OCI-LY7 (cell line): Measurements from ENCODE around the gene SLC12A8. TPM values are rescaled to one million over a fixed set of nuclear protein-coding genes. Genes with fewer than 3 reads are reported as not detected.

Experiments used
- BruUV-seq: library from RNA; stranded (reverse); fragments of 400-500 nt; replicated peaks from 2 replicates; lab custom pipeline; 2021; lab: Mats Ljungman, UMichigan
- CTCF ChIA-PET: fragments of 300-600 bp; sonication (Branson Sonifier 250); formaldehyde crosslinking; loops from one replicate; lab custom pipeline; 2022; ENCODE audit warnings: antibody characterized with exemption; ENCODE audit not compliant: unreplicated experiment; lab: Charles Lee
- POLR2A ChIA-PET: fragments of 300-600 bp; sonication (Branson Sonifier 250); formaldehyde crosslinking; loops from one replicate; lab custom pipeline; 2022; ENCODE audit warnings: antibody characterized with exemption; lab: Charles Lee
- DNase-seq: peaks from one replicate; pipeline ENCODE4 v3.0.0-alpha.2; 2015; ENCODE audit warnings: low spot score
- H2AFZ ChIP-seq: fragments of 200-600 bp; sonication (generic), shearing (Covaris generic); 2 replicates; pipeline ENCODE4 v1.6.1; 2014; ENCODE audit warnings: mild to moderate bottlenecking, antibody characterized with exemption, low read length, moderate library complexity
- H3K27ac ChIP-seq: fragments of 200-600 bp; sonication (generic); 2 replicates; pipeline ENCODE4 v1.5.1; 2014; ENCODE audit warnings: mixed run types, low read depth, mild to moderate bottlenecking, moderate library complexity, low read length, inconsistent platforms; ENCODE audit not compliant: poor library complexity, severe bottlenecking
- H3K36me3 ChIP-seq: fragments of 200-600 bp; sonication (generic); 2 replicates; pipeline ENCODE4 v1.6.1; 2014; ENCODE audit warnings: mild to moderate bottlenecking, antibody characterized with exemption, low read length, moderate library complexity, mixed read lengths; ENCODE audit not compliant: insufficient read depth
- H3K4me1 ChIP-seq: fragments of 200-600 bp; sonication (generic); 2 replicates; pipeline ENCODE4 v1.5.1; 2014; ENCODE audit warnings: mild to moderate bottlenecking, low read length; ENCODE audit not compliant: insufficient read depth, poor library complexity, severe bottlenecking
- H3K4me2 ChIP-seq: fragments of 200-600 bp; sonication (generic); 2 replicates; pipeline ENCODE4 v1.6.1; 2014; ENCODE audit warnings: mild to moderate bottlenecking, low read length
- H3K4me3 ChIP-seq: fragments of 200-600 bp; sonication (generic); 2 replicates; pipeline ENCODE4 v1.5.1; 2014; ENCODE audit warnings: mild to moderate bottlenecking, low read depth, low read length; ENCODE audit not compliant: poor library complexity, severe bottlenecking
- H3K79me2 ChIP-seq: fragments of 200-600 bp; sonication (generic); 2 replicates; pipeline ENCODE4 v1.6.1; 2016; ENCODE audit warnings: low read depth, mild to moderate bottlenecking, low read length, moderate library complexity, mixed read lengths; ENCODE audit not compliant: insufficient read depth
- H3K9me2 ChIP-seq: fragments of 200-600 bp; sonication (generic); 2 replicates; pipeline ENCODE4 v1.6.1; 2016; ENCODE audit warnings: mild to moderate bottlenecking, low read length, mixed read lengths; ENCODE audit not compliant: insufficient read depth
- H3K9me3 ChIP-seq: fragments of 200-600 bp; sonication (generic); 2 replicates; pipeline ENCODE4 v1.6.1; 2014; ENCODE audit warnings: mild to moderate bottlenecking, mixed run types, low read length, mixed read lengths
- H4K20me1 ChIP-seq: fragments of 200-600 bp; sonication (generic); 2 replicates; pipeline ENCODE4 v1.6.1; 2014; ENCODE audit warnings: mild to moderate bottlenecking, antibody characterized with exemption, low read length, moderate library complexity, mixed read lengths; ENCODE audit not compliant: insufficient read depth
- CTCF ChIP-seq: fragments of 200-600 bp; sonication (generic); conservative IDR thresholded peaks from 2 replicates; pipeline ENCODE4 v1.5.1; 2014; ENCODE audit warnings: mild to moderate bottlenecking, antibody characterized with exemption, low read length, moderate library complexity, mixed read lengths
- EZH2phosphoT487 ChIP-seq: fragments of 200-600 bp; sonication (generic); IDR thresholded peaks from 2 replicates; pipeline ENCODE4 v1.6.1; 2018; ENCODE audit warnings: low read depth, borderline replicate concordance, mild to moderate bottlenecking, mixed run types, antibody characterized with exemption, low read length, moderate library complexity, mixed read lengths
- intact Hi-C: fragments of 100-400 bp; cut with micrococcal nuclease; formaldehyde crosslinking; loops from one replicate; pipeline ENCODE4 v1.10.0; 2022; ENCODE audit not compliant: unreplicated experiment
- total RNA-seq, 2 experiments: library from RNA; depleted of rRNA in 1 of 2; stranded (reverse); fragments of >200 nt in 1 of 2; shearing (Covaris generic) in 1 of 2; gene quantifications; 2 replicates each; pipeline ENCODE4 v1.2.3, GENCODE V29; 2014 to 2022

The SLC12A8 gene
- total RNA-seq, 2 experiments from 2014 or later, result 0.84 to 1.0 TPM

GRCh38 chr3:125191730-125192129, 20.8 kb downstream of the SLC12A8 start:
- BruUV-seq, result no TSS peak
- H3K9me3 ChIP-seq, result no peaks in the 10 kb centered on the region
- POLR2A ChIA-PET, result interaction anchor here (0.6 kb wide), 2 partner anchors 11 to 93 kb away, joined by 3 read pairs; no protein-coding TSS in a partner anchor
- no peak for DNase-seq
- H3K27ac ChIP-seq, result no peak overlapping the region
- no peaks in the 10 kb centered on the region for H3K36me3 ChIP-seq
- H3K79me2 ChIP-seq, result no peaks in the 10 kb centered on the region
- H3K4me3 ChIP-seq, result no peak overlapping the region
- H3K4me2 ChIP-seq, result peak overlapping the region; percentile 21; the same call in 1 of the 2 replicates
- no peaks in the 10 kb centered on the region for H3K9me2 ChIP-seq
- TF ChIP-seq CTCF (no peak), EZH2phosphoT487 (no peak)
- H3K4me1 ChIP-seq, result peaks cover 7% of the 10 kb centered on the region
- CTCF ChIA-PET, result no interaction called here
- no peaks in the 10 kb centered on the region for H4K20me1 ChIP-seq
- intact Hi-C loops, result no loop called here
- H2AFZ ChIP-seq, result peak overlapping the region; percentile 84; the same call in 1 of the 2 replicates

- no peaks in the 10 kb centered on the region for H3K79me2 ChIP-seq
- POLR2A ChIA-PET, result interaction anchor here (0.6 kb wide), 1 partner anchor 11 kb away, joined by 3 read pairs; no protein-coding TSS in a partner anchor
- no peaks in the 10 kb centered on the region for H3K9me3 ChIP-seq
- no peak for DNase-seq
- H3K4me3 ChIP-seq, result no peak overlapping the region
- H3K36me3 ChIP-seq, result no peaks in the 10 kb centered on the region
- H3K27ac ChIP-seq, result no peak overlapping the region
- no peak overlapping the region for H3K4me2 ChIP-seq
- H3K4me1 ChIP-seq, result peaks cover 7% of the 10 kb centered on the region
- intact Hi-C loops, result no loop called here
- no TSS peak for BruUV-seq
- H4K20me1 ChIP-seq, result no peaks in the 10 kb centered on the region
- no peak overlapping the region for H2AFZ ChIP-seq
- TF ChIP-seq CTCF (no peak), EZH2phosphoT487 (no peak)
- CTCF ChIA-PET, result no interaction called here
- H3K9me2 ChIP-seq, result no peaks in the 10 kb centered on the region
Observed at GRCh38 chr3:125191256-125191655, 21.3 kb downstream of the SLC12A8 start.

GRCh38 chr3:125190786-125191185, 21.8 kb downstream of the SLC12A8 start:
- TF ChIP-seq CTCF (no peak), EZH2phosphoT487 (no peak)
- Histone ChIP-seq H3K9me2 (no peaks in the 10 kb centered on the region), H3K27ac (no peak overlapping the region), H3K4me1 (peaks cover 7% of the 10 kb centered on the region), H2AFZ (no peak overlapping the region), H3K9me3 (no peaks in the 10 kb centered on the region), H4K20me1 (no peaks in the 10 kb centered on the region), H3K36me3 (no peaks in the 10 kb centered on the region), H3K79me2 (no peaks in the 10 kb centered on the region), H3K4me3 (no peak overlapping the region), H3K4me2 (no peak overlapping the region)
- ChIA-PET CTCF (no interaction called here), POLR2A (no interaction called here)
- no TSS peak for BruUV-seq
- DNase-seq, result no peak
- intact Hi-C loops, result no loop called here
